Neural cell (in vitro differentiated cells): ENCODE data around the gene MRPS5. TPM values are rescaled to one million over a fixed set of nuclear protein-coding genes. Genes with fewer than 3 reads are reported as not detected.

ENCODE experiments used
- H2AFZ ChIP-seq: fragments of 200-600, 300-800 bp; sonication (generic), shearing (Covaris generic); 2 replicates; pipeline ENCODE4 v1.6.0; 2014; ENCODE audit warnings: low read depth, mild to moderate bottlenecking, antibody characterized with exemption, low read length, moderate library complexity
- H3F3A ChIP-seq: fragments of 200-600 bp; shearing (Covaris generic); 2 replicates; pipeline ENCODE4 v1.6.1; 2016; ENCODE audit warnings: mild to moderate bottlenecking, moderate library complexity, mixed read lengths, antibody characterized with exemption, low read length; ENCODE audit not compliant: insufficient read depth, poor library complexity, severe bottlenecking
- H3K27ac ChIP-seq: fragments of 200-600, 300-800 bp; sonication (generic), shearing (Covaris generic); 2 replicates; pipeline ENCODE4 v1.5.1; 2014; ENCODE audit warnings: mild to moderate bottlenecking, low read length, moderate library complexity
- H3K27me3 ChIP-seq: fragments of 300-800, 200-600 bp; sonication (generic), shearing (Covaris generic); 2 replicates; pipeline ENCODE4 v1.6.0; 2014; ENCODE audit warnings: mild to moderate bottlenecking, low read depth, low read length, moderate library complexity; ENCODE audit not compliant: insufficient read depth
- H3K36me3 ChIP-seq: fragments of 300-800, 200-600 bp; sonication (generic), shearing (Covaris generic); 2 replicates; pipeline ENCODE4 v1.5.1; 2014; ENCODE audit warnings: mild to moderate bottlenecking, antibody characterized with exemption, low read length, moderate library complexity; ENCODE audit not compliant: insufficient read depth
- H3K4me2 ChIP-seq: fragments of 300-800, 200-600 bp; sonication (generic), shearing (Covaris generic); 2 replicates; pipeline ENCODE4 v1.6.0; 2014; ENCODE audit warnings: mild to moderate bottlenecking, low read length
- H3K4me3 ChIP-seq: fragments of 300-800, 200-600 bp; sonication (generic), shearing (Covaris generic); 2 replicates; pipeline ENCODE4 v1.5.1; 2014; ENCODE audit warnings: mild to moderate bottlenecking, low read length, moderate library complexity
- H3K79me2 ChIP-seq: fragments of 200-600 bp; shearing (Covaris generic); replicated peaks from 2 replicates; pipeline ENCODE4 v1.6.0; 2014; ENCODE audit warnings: mild to moderate bottlenecking, low read length, moderate library complexity; ENCODE audit not compliant: insufficient read depth
- H3K9ac ChIP-seq: fragments of 300-800, 200-600 bp; sonication (generic), shearing (Covaris generic); 2 replicates; pipeline ENCODE4 v1.6.1; 2016; ENCODE audit warnings: mild to moderate bottlenecking, low read length, mixed read lengths
- H3K9me2 ChIP-seq: fragments of 200-600 bp; shearing (Covaris generic); 2 replicates; pipeline ENCODE4 v1.6.1; 2016; ENCODE audit warnings: mild to moderate bottlenecking, low read length, mixed read lengths; ENCODE audit not compliant: insufficient read depth
- H3K9me3 ChIP-seq: fragments of 200-600, 300-800 bp; sonication (generic), shearing (Covaris generic); 2 replicates; pipeline ENCODE4 v1.6.1; 2016; ENCODE audit warnings: mild to moderate bottlenecking, mixed run types, low read length, moderate library complexity, mixed read lengths
- H4K20me1 ChIP-seq: fragments of 200-600 bp; shearing (Covaris generic); 2 replicates; pipeline ENCODE4 v1.6.1; 2016; ENCODE audit warnings: mild to moderate bottlenecking, mixed run types; ENCODE audit not compliant: insufficient read depth
- EP300 ChIP-seq: fragments of 450-650 bp; conservative IDR thresholded peaks from 2 replicates; pipeline ENCODE4 v1.6.1; 2014; ENCODE audit warnings: antibody characterized with exemption, mild to moderate bottlenecking, moderate library complexity; ENCODE audit not compliant: poor library complexity, severe bottlenecking
- EZH2 ChIP-seq: fragments of 200-600, 300-800 bp; shearing (Covaris generic), sonication (generic); IDR thresholded peaks from 2 replicates; pipeline ENCODE4 v1.6.1; 2014; ENCODE audit warnings: antibody characterized with exemption, low read length, borderline replicate concordance, mild to moderate bottlenecking; ENCODE audit not compliant: insufficient read depth, poor library complexity, severe bottlenecking
- MXI1 ChIP-seq: fragments of 450-650 bp; conservative IDR thresholded peaks from 2 replicates; pipeline ENCODE4 v1.6.1; 2014; ENCODE audit warnings: antibody characterized with exemption, mild to moderate bottlenecking; ENCODE audit not compliant: poor library complexity, severe bottlenecking
- POLR2AphosphoS5 ChIP-seq: IDR thresholded peaks from 2 replicates; pipeline ENCODE4 v1.6.1; 2012
- RAD21 ChIP-seq: fragments of 450-650 bp; conservative IDR thresholded peaks from 2 replicates; pipeline ENCODE4 v1.6.1; 2014; ENCODE audit warnings: antibody characterized with exemption, mild to moderate bottlenecking, moderate library complexity
- SMC3 ChIP-seq: fragments of 450-650 bp; conservative IDR thresholded peaks from 2 replicates; pipeline ENCODE4 v1.6.1; 2014; ENCODE audit warnings: antibody characterized with exemption, mild to moderate bottlenecking, moderate library complexity; ENCODE audit not compliant: poor library complexity
- TAF1 ChIP-seq: IDR thresholded peaks from 2 replicates; pipeline ENCODE4 v1.6.1; 2012; ENCODE audit warnings: low read depth
- polyA plus RNA-seq: library from polyadenylated mRNA; depleted of rRNA; stranded (reverse); fragments of >200 nt; gene quantifications from 2 replicates; pipeline ENCODE4 v1.2.3, GENCODE V29; 2014
- TF ChIP-seq, protein P1 (sequence below): fragments of 450-650 bp; IDR thresholded peaks from 2 replicates; pipeline ENCODE4 v1.5.1; 2014; ENCODE audit warnings: antibody characterized with exemption, mild to moderate bottlenecking, moderate library complexity; ENCODE audit not compliant: poor library complexity, severe bottlenecking
- TF ChIP-seq, protein P2 (sequence below): IDR thresholded peaks from 2 replicates; pipeline ENCODE4 v1.6.1; 2012; ENCODE audit warnings: borderline replicate concordance

Gene MRPS5
- polyA plus RNA-seq, 1 donor from 2014 or later: 167 TPM

DNA sequence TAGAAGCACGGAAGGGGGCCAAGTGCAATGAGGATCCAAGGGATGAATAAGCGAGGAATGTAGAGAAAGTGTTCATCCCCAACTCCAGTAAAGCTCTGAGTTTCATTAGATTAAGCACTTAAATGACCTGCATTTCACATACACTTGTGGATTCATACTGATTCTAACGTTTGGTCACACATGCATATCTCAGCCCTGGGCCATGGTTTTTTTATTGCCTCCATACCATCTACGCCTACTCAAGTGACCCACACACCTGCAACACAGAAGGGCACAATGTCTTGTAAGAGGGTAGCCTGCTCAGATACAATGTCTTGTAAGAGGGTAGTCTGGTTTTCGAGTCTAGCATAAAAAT, 566 bp upstream of the MRPS5 start:
- no peaks in the 10 kb centered on the region for H3F3A ChIP-seq
- peak overlapping the region; percentile 93 for H3K4me3 ChIP-seq
- TF ChIP-seq EZH2: no peak
- TF ChIP-seq RAD21: no peak

DNA sequence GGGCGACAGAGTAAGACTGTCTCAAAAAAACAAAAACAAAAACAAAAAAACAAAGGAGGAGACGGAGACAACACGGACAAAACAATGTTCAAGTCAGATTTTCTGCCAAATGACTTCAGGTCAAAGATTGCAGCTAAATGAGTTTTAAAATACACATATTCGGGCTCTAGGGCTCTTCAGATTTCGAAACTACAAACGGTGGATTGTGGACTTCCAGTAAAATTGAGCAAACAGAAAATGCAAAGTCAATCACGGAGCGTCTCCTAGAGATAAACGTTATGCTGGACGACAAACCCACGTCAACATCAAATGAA, 558 bp downstream of the MRPS5 start:
- Histone ChIP-seq H3K27ac (peak overlapping the region; percentile 76), H3K4me2 (peak overlapping the region; percentile 85), H3K79me2 (peaks cover 23% of the 10 kb centered on the region), H2AFZ (peak overlapping the region; percentile 97), H3K9me3 (no peaks in the 10 kb centered on the region), H4K20me1 (no peaks in the 10 kb centered on the region), H3K27me3 (no peaks in the 10 kb centered on the region), H3F3A (no peaks in the 10 kb centered on the region), H3K4me3 (peak overlapping the region; percentile 93), H3K9ac (peak overlapping the region; percentile 87), H3K9me2 (no peaks in the 10 kb centered on the region), H3K36me3 (peaks cover 4% of the 10 kb centered on the region)
- TF ChIP-seq RAD21: no peak
- TF ChIP-seq, protein P1, sequence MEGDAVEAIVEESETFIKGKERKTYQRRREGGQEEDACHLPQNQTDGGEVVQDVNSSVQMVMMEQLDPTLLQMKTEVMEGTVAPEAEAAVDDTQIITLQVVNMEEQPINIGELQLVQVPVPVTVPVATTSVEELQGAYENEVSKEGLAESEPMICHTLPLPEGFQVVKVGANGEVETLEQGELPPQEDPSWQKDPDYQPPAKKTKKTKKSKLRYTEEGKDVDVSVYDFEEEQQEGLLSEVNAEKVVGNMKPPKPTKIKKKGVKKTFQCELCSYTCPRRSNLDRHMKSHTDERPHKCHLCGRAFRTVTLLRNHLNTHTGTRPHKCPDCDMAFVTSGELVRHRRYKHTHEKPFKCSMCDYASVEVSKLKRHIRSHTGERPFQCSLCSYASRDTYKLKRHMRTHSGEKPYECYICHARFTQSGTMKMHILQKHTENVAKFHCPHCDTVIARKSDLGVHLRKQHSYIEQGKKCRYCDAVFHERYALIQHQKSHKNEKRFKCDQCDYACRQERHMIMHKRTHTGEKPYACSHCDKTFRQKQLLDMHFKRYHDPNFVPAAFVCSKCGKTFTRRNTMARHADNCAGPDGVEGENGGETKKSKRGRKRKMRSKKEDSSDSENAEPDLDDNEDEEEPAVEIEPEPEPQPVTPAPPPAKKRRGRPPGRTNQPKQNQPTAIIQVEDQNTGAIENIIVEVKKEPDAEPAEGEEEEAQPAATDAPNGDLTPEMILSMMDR: no peak
- TF ChIP-seq EZH2: no peak
- no peak for TF ChIP-seq MXI1
- TF ChIP-seq, protein P2, sequence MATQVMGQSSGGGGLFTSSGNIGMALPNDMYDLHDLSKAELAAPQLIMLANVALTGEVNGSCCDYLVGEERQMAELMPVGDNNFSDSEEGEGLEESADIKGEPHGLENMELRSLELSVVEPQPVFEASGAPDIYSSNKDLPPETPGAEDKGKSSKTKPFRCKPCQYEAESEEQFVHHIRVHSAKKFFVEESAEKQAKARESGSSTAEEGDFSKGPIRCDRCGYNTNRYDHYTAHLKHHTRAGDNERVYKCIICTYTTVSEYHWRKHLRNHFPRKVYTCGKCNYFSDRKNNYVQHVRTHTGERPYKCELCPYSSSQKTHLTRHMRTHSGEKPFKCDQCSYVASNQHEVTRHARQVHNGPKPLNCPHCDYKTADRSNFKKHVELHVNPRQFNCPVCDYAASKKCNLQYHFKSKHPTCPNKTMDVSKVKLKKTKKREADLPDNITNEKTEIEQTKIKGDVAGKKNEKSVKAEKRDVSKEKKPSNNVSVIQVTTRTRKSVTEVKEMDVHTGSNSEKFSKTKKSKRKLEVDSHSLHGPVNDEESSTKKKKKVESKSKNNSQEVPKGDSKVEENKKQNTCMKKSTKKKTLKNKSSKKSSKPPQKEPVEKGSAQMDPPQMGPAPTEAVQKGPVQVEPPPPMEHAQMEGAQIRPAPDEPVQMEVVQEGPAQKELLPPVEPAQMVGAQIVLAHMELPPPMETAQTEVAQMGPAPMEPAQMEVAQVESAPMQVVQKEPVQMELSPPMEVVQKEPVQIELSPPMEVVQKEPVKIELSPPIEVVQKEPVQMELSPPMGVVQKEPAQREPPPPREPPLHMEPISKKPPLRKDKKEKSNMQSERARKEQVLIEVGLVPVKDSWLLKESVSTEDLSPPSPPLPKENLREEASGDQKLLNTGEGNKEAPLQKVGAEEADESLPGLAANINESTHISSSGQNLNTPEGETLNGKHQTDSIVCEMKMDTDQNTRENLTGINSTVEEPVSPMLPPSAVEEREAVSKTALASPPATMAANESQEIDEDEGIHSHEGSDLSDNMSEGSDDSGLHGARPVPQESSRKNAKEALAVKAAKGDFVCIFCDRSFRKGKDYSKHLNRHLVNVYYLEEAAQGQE: no peak
- no peak for TF ChIP-seq TAF1
- no peak for TF ChIP-seq SMC3
- TF ChIP-seq EP300: no peak
- TF ChIP-seq POLR2AphosphoS5: no peak

More for the DNA sequence above, 566 bp upstream of the MRPS5 start:
- H3K9ac ChIP-seq: peak overlapping the region; percentile 87
- H3K4me2 ChIP-seq: peak overlapping the region; percentile 23
- peaks cover 4% of the 10 kb centered on the region for H3K36me3 ChIP-seq
- H3K79me2 ChIP-seq: peaks cover 23% of the 10 kb centered on the region
- no peaks in the 10 kb centered on the region for H4K20me1 ChIP-seq
- no peaks in the 10 kb centered on the region for H3K27me3 ChIP-seq
- no peaks in the 10 kb centered on the region for H3K9me2 ChIP-seq
- H2AFZ ChIP-seq: peak overlapping the region; percentile 97
- H3K27ac ChIP-seq: peak overlapping the region; percentile 76
- H3K9me3 ChIP-seq: no peaks in the 10 kb centered on the region

DNA sequence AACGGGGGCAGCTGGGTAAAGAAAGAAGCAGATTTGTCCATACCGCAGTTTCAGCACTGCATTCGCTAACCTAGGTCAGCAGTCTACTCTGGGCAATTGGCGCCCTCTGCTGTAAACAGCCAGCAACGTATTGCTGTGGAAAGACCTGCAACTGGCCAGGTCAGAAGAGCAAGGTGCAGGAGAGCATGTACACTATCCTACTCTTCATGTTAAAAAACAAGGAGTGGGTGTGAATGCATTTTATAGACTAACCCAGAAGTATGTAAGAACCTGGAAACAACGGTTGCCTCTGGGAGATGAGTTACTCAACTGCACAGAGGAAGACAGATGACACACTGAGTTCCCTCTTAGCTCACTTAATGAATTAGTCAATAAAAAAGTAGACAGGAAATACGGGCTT, 6.2 kb downstream of the MRPS5 start:
- peaks cover 4% of the 10 kb centered on the region for H3K36me3 ChIP-seq

More for the DNA sequence above, 6.2 kb downstream of the MRPS5 start:
- H3K9me2 ChIP-seq: no peaks in the 10 kb centered on the region
- no peaks in the 10 kb centered on the region for H4K20me1 ChIP-seq
- H3K27ac ChIP-seq: no peak overlapping the region
- no peak overlapping the region for H3K9ac ChIP-seq
- no peaks in the 10 kb centered on the region for H3K27me3 ChIP-seq
- H3K9me3 ChIP-seq: no peaks in the 10 kb centered on the region
- no peak overlapping the region for H3K4me3 ChIP-seq
- TF ChIP-seq, protein P1: peak; percentile 63
- TF ChIP-seq MXI1 (no peak), RAD21 (peak; percentile 57), POLR2AphosphoS5 (no peak), SMC3 (no peak), TAF1 (no peak), EZH2 (no peak), EP300 (no peak)
- TF ChIP-seq, protein P2: no peak
- no peaks in the 10 kb centered on the region for H3F3A ChIP-seq
- peaks cover 15% of the 10 kb centered on the region for H3K79me2 ChIP-seq
- H2AFZ ChIP-seq: no peak overlapping the region
- H3K4me2 ChIP-seq: no peak overlapping the region
